Peyer's patch (tissue), 4 donors: ENCODE results near the gene UMODL1.

ENCODE experiments used
- CTCF ChIP-seq, 6 experiments: fragments of 450-650 bp in 4 of 6; fragments of 200-600 bp in 2 of 6; sonication (generic) in 1 of 6; IDR thresholded peaks; one replicate each; pipeline ENCODE4 v1.5.1; 2017 to 2019; ENCODE audit warnings: antibody characterized with exemption in 6 of 6, mild to moderate bottlenecking in 3 of 6, moderate library complexity in 1 of 6
- POLR2A ChIP-seq, 2 donors: fragments of 450-650 bp; IDR thresholded peaks; one replicate each; pipeline ENCODE4 v1.5.1; 2017; ENCODE audit warnings: antibody characterized with exemption in 2 of 2, mild to moderate bottlenecking in 2 of 2, moderate library complexity in 2 of 2

- no peak for TF ChIP-seq CTCF (IDR thresholded peaks at IDR 0.05)
- TF ChIP-seq POLR2A (IDR thresholded peaks at IDR 0.05) = no peak
Observed at GRCh38 chr21:42111811-42112210, 40.7 kb downstream of the UMODL1 start.
